ENCODE data around the gene UTS2R.
A peak's percentile ranks its signal among the peaks of the same experiment; 100 is the strongest.

The UTS2R gene

GRCh38 chr17:82328141-82328993, 43.2 kb upstream of the UTS2R start:
- Histone ChIP-seq H3K4me1 (ENCODE audit: control insufficient read depth, insufficient read depth, low read length) (peaks cover 24% of the 10 kb centered on the region), H3K27ac (ENCODE audit: low read length) (no peak overlapping the region), H3K27me3 (ENCODE audit: control insufficient read depth in 1 of 2, insufficient read depth in 2 of 2, low read length in 2 of 2) (peaks cover 2 to 8% of the 10 kb centered on the region in 2 donors), H3K9ac (ENCODE audit: low read length in 2 of 2) (no peak overlapping the region), H3K9me3 (ENCODE audit: control insufficient read depth in 2 of 2, low read length in 2 of 2) (no peaks in the 10 kb centered on the region), H3K36me3 (ENCODE audit: control insufficient read depth in 2 of 2, insufficient read depth in 2 of 2, low read length in 2 of 2) (no peaks in the 10 kb centered on the region), H3K4me3 (ENCODE audit: low read length in 2 of 2) (no peak overlapping the region)

DNA sequence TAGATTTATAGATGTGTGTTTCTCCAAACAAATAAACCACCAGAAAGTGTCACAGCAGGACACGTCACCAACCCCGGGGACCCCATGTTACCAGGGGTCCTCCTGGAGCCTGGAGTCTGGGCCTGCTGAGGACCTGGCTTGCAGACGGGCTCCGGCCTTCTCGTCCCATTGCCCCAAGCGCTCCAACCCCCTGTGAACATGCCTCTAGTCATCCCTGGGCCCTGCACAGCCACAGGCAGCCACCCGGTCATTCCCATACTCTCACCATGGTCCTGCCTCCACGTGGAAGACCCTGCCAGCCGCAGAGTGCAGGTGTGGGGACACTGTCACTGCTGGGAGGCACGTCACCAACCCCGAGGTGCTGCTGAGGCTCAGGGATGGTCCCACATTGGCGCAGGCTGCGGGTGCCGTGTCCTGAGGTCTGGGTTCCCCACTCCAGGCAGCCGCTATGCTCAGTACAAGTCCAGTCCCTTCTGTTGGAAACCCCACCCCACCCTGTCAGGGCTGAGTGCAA, 42.5 kb upstream of the UTS2R start:
- no peaks in the 10 kb centered on the region for H3K36me3 ChIP-seq (ENCODE audit: control insufficient read depth in 2 of 2, insufficient read depth in 2 of 2, low read length in 2 of 2)
- no peak overlapping the region for H3K27ac ChIP-seq (ENCODE audit: low read length)
- H3K27me3 ChIP-seq (ENCODE audit: control insufficient read depth in 1 of 2, insufficient read depth in 2 of 2, low read length in 2 of 2): peaks cover 2 to 8% of the 10 kb centered on the region in 2 donors
- H3K4me3 ChIP-seq (ENCODE audit: low read length in 2 of 2): no peak overlapping the region
- H3K9me3 ChIP-seq (ENCODE audit: control insufficient read depth in 2 of 2, low read length in 2 of 2): no peaks in the 10 kb centered on the region
- H3K9ac ChIP-seq (ENCODE audit: low read length in 2 of 2): no peak overlapping the region
- peaks cover 29% of the 10 kb centered on the region for H3K4me1 ChIP-seq (ENCODE audit: control insufficient read depth, insufficient read depth, low read length)

DNA sequence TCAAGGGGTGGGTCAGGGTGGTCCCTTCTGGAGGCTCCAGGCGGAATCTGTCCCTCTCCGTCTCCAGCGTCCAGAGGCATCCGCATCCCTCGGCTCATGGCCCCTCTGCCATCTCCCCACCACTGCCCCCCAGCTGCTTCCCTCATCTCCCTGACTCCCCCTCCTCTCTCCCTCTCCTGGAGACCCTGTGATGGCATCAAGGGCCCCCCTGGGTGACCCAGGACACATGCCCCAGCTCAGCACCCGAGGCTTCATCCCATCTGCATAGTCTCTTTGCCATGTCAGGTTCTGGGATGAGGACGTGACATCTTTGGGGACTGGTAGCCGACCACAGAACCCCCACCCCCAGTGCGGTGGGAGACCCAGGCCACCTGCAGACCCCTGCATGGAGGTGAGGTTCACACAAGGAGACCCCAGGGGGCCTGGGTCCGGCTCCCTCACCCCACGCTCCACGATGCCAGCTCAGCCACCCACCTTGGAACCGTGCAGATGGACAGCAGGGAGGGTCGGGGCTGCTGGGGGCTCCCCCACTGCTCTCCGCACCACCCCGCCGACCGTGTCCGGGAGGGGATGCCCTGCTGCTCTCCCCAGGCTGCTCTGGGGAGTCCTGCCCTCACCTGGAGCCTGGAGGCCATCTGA, 41.8 kb upstream of the UTS2R start:
- Histone ChIP-seq H3K4me1 (ENCODE audit: control insufficient read depth, insufficient read depth, low read length) (peaks cover 37% of the 10 kb centered on the region), H3K36me3 (ENCODE audit: control insufficient read depth in 2 of 2, insufficient read depth in 2 of 2, low read length in 2 of 2) (no peaks in the 10 kb centered on the region), H3K9me3 (ENCODE audit: control insufficient read depth in 2 of 2, low read length in 2 of 2) (no peaks in the 10 kb centered on the region), H3K4me3 (ENCODE audit: low read length in 2 of 2) (no peak overlapping the region), H3K27ac (ENCODE audit: low read length) (no peak overlapping the region), H3K9ac (ENCODE audit: low read length in 2 of 2) (peak overlapping the region in 1 of 2 donors; percentile 29), H3K27me3 (ENCODE audit: control insufficient read depth in 1 of 2, insufficient read depth in 2 of 2, low read length in 2 of 2) (peaks cover 2 to 8% of the 10 kb centered on the region in 2 donors)

DNA sequence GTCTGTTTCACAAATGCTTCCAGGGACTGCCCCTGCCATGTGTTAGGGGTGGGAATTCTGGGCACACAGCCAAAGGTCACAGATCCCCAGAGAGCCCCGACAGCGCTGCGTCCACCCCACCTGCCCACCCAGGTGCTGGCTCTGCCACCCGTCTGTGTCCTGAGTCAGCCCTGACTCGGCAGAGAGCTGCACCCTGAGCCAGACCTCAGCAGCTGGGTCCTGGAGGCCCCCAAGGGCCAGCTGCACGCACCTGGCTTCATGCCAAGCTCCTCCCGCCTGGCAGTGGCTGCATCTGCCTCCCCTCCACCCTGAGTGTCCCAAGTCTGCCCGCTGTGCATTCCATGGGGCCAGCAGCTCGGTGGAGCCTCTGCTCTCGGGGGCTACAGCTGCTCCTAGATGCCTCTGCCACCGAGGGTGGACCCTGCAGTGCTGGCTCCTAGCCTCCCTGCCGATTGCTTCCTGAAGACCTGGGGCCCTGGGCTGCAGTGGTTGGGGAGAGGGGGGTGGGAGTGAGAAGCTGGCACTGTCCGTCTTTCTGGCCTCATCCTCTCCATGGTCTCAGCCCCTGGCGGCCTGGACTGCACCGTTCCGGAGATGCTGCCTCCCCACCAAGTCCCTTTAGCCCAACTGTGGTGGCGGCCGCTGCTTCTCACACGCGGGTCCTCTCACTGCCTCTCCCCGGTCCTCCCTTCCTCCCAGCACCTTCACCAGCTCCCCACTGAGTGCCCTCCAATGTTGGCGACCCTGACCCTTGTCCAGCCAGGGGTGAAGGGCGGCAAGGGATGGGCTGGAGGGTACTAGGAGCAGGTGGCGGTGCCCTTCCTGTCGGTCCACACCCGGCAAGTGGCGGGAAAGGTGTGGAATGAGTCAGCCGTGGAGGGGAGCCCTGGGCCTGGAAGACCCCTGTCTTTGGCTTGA, 41.0 kb upstream of the UTS2R start:
- Histone ChIP-seq H3K4me1 (ENCODE audit: control insufficient read depth, insufficient read depth, low read length) (peaks cover 44% of the 10 kb centered on the region), H3K27ac (ENCODE audit: low read length) (no peak overlapping the region), H3K36me3 (ENCODE audit: control insufficient read depth in 2 of 2, insufficient read depth in 2 of 2, low read length in 2 of 2) (no peaks in the 10 kb centered on the region), H3K9ac (ENCODE audit: low read length in 2 of 2) (peak overlapping the region in 1 of 2 donors; percentile 29), H3K27me3 (ENCODE audit: control insufficient read depth in 1 of 2, insufficient read depth in 2 of 2, low read length in 2 of 2) (peaks cover 2 to 8% of the 10 kb centered on the region in 2 donors), H3K4me3 (ENCODE audit: low read length in 2 of 2) (no peak overlapping the region), H3K9me3 (ENCODE audit: control insufficient read depth in 2 of 2, low read length in 2 of 2) (no peaks in the 10 kb centered on the region)

- H3K27me3 ChIP-seq (ENCODE audit: control insufficient read depth in 1 of 2, insufficient read depth in 2 of 2, low read length in 2 of 2): peaks cover 2 to 8% of the 10 kb centered on the region in 2 donors
- H3K36me3 ChIP-seq (ENCODE audit: control insufficient read depth in 2 of 2, insufficient read depth in 2 of 2, low read length in 2 of 2): no peaks in the 10 kb centered on the region
- H3K4me1 ChIP-seq (ENCODE audit: control insufficient read depth, insufficient read depth, low read length): peaks cover 44% of the 10 kb centered on the region
- no peak overlapping the region for H3K4me3 ChIP-seq (ENCODE audit: low read length in 2 of 2)
- no peak overlapping the region for H3K9ac ChIP-seq (ENCODE audit: low read length in 2 of 2)
- no peak overlapping the region for H3K27ac ChIP-seq (ENCODE audit: low read length)
- H3K9me3 ChIP-seq (ENCODE audit: control insufficient read depth in 2 of 2, low read length in 2 of 2): no peaks in the 10 kb centered on the region
Observed at GRCh38 chr17:82331345-82331939, 40.1 kb upstream of the UTS2R start.

- peaks cover 44% of the 10 kb centered on the region for H3K4me1 ChIP-seq (ENCODE audit: control insufficient read depth, insufficient read depth, low read length)
- no peaks in the 10 kb centered on the region for H3K36me3 ChIP-seq (ENCODE audit: control insufficient read depth in 2 of 2, insufficient read depth in 2 of 2, low read length in 2 of 2)
- H3K9ac ChIP-seq (ENCODE audit: low read length in 2 of 2): peak overlapping the region in 1 of 2 donors; percentile 35
- H3K9me3 ChIP-seq (ENCODE audit: control insufficient read depth in 2 of 2, low read length in 2 of 2): no peaks in the 10 kb centered on the region
- peaks cover 2 to 5% of the 10 kb centered on the region in 2 donors for H3K27me3 ChIP-seq (ENCODE audit: control insufficient read depth in 1 of 2, insufficient read depth in 2 of 2, low read length in 2 of 2)
- no peak overlapping the region for H3K27ac ChIP-seq (ENCODE audit: low read length)
- H3K4me3 ChIP-seq (ENCODE audit: low read length in 2 of 2): peak overlapping the region; percentile 76 to 80
Observed at GRCh38 chr17:82332669-82333278, 38.8 kb upstream of the UTS2R start.

DNA sequence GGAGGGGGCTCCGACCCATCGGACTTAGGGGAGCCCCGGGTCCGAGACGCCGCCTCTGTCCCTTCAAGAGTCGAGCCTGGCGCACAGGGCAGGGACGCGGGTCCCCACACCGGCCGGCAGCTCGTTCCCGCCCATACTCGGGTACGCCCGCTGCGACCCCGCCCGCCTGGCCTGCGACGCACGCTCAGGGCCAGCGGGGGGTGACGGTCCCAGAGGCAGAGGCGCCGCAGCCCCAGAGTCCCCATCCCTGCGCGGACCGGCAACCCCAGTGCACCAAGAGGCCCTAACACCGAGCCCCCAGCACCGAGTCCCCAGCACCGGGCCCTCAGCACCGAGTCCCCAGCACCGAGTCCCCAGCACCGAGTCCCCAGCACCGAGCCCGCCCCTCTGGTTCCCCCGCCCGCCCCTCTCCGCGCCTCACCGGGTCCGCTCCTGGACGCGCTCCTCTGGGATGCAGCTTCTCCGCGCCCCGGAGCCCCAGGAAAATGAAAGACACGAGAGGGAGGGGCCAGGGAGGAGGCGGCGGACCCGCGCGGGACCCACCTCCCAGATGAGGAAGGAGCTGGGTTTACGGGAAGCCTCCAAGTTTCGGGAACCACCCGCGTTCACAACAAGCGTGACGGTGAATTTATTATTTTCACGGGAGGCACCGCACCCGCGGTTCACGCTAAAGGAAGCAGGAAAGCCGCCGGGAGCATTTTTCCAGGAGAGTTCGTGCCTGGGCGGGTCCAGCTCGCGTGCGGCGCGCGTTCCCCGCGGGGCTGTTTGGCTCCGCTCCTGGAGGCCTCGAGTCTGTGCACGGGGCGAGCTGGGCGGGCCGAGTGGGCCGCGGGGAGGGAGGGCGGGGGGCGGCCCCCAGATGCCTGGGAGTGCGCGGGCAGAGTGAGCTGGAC, 38.0 kb upstream of the UTS2R start, which contains the start of gene SECTM1:
TSS of gene SECTM1 (minus strand) at position 488 of the 893 bp plus-strand sequence. CDS start 6,526 bp downstream, outside the sequence.
- H3K4me3 ChIP-seq (ENCODE audit: low read length in 2 of 2): peak within 1 kb of the TSS; percentile 76 to 80
- H3K9me3 ChIP-seq (ENCODE audit: control insufficient read depth in 2 of 2, low read length in 2 of 2): no peaks in the 10 kb centered on the region
- peaks cover 50% of the 10 kb centered on the region for H3K4me1 ChIP-seq (ENCODE audit: control insufficient read depth, insufficient read depth, low read length)
- H3K27ac ChIP-seq (ENCODE audit: low read length): peak within 1 kb of the TSS; percentile 55
- H3K36me3 ChIP-seq (ENCODE audit: control insufficient read depth in 2 of 2, insufficient read depth in 2 of 2, low read length in 2 of 2): no peaks in the 10 kb centered on the region
- H3K27me3 ChIP-seq (ENCODE audit: control insufficient read depth in 1 of 2, insufficient read depth in 2 of 2, low read length in 2 of 2): peaks cover 2 to 3% of the 10 kb centered on the region in 2 donors
- peak within 1 kb of the TSS in 1 of 2 donors; percentile 55 for H3K9ac ChIP-seq (ENCODE audit: low read length in 2 of 2)

GRCh38 chr17:82334204-82334621, 37.4 kb upstream of the UTS2R start:
- Histone ChIP-seq H3K36me3 (ENCODE audit: control insufficient read depth in 2 of 2, insufficient read depth in 2 of 2, low read length in 2 of 2) (no peaks in the 10 kb centered on the region), H3K9me3 (ENCODE audit: control insufficient read depth in 2 of 2, low read length in 2 of 2) (no peaks in the 10 kb centered on the region), H3K27ac (ENCODE audit: low read length) (peak overlapping the region; percentile 55), H3K9ac (ENCODE audit: low read length in 2 of 2) (peak overlapping the region in 1 of 2 donors; percentile 2), H3K27me3 (ENCODE audit: control insufficient read depth in 1 of 2, insufficient read depth in 2 of 2, low read length in 2 of 2) (peaks cover 2 to 3% of the 10 kb centered on the region in 2 donors), H3K4me1 (ENCODE audit: control insufficient read depth, insufficient read depth, low read length) (peaks cover 57% of the 10 kb centered on the region), H3K4me3 (ENCODE audit: low read length in 2 of 2) (peak overlapping the region; percentile 3 to 80)
